ENCODE measurements around the gene CCR4. TPM values are rescaled to one million over a fixed set of nuclear protein-coding genes. Genes with fewer than 3 reads are reported as not detected.

Gene CCR4
- total RNA-seq, 1 experiment from 2014 or later: 0.22 TPM

DNA sequence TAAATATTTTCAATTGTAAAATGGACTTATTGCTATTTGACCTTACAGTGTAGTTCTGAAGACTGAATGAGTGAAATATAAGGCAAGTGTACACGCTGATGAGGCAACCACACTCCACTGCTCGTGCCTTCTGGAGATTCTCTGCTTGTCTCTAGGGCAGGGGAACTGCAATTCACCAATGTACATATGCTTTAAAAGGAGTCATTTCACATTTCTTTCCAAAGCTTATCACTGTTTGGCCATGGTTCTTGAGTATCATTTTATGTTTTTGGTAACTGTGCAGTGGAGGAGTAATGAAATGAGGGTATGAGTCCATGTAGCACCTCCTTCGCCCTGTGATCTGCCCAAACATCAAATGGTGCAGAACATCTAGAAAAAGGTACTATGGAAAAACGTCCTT is 43.7 kb downstream of the CCR4 start:
- H3K36me3 Mint-ChIP-seq: no peaks in the 10 kb centered on the region
- H3K9me3 Mint-ChIP-seq: no peaks in the 10 kb centered on the region
- no peak overlapping the region for H3K4me3 Mint-ChIP-seq
- ATAC-seq (no peak), DNase-seq (ENCODE audit: low spot score) (no peak)
- no peaks in the 10 kb centered on the region for H3K27me3 Mint-ChIP-seq (ENCODE audit: low read depth)
- POLR2A ChIA-PET: no interaction called here
- TF ChIP-seq, protein P1, sequence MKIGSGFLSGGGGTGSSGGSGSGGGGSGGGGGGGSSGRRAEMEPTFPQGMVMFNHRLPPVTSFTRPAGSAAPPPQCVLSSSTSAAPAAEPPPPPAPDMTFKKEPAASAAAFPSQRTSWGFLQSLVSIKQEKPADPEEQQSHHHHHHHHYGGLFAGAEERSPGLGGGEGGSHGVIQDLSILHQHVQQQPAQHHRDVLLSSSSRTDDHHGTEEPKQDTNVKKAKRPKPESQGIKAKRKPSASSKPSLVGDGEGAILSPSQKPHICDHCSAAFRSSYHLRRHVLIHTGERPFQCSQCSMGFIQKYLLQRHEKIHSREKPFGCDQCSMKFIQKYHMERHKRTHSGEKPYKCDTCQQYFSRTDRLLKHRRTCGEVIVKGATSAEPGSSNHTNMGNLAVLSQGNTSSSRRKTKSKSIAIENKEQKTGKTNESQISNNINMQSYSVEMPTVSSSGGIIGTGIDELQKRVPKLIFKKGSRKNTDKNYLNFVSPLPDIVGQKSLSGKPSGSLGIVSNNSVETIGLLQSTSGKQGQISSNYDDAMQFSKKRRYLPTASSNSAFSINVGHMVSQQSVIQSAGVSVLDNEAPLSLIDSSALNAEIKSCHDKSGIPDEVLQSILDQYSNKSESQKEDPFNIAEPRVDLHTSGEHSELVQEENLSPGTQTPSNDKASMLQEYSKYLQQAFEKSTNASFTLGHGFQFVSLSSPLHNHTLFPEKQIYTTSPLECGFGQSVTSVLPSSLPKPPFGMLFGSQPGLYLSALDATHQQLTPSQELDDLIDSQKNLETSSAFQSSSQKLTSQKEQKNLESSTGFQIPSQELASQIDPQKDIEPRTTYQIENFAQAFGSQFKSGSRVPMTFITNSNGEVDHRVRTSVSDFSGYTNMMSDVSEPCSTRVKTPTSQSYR (CRISPR knock-in tag; IDR thresholded peaks at IDR 0.05): no peak
- TF ChIP-seq, protein P2, sequence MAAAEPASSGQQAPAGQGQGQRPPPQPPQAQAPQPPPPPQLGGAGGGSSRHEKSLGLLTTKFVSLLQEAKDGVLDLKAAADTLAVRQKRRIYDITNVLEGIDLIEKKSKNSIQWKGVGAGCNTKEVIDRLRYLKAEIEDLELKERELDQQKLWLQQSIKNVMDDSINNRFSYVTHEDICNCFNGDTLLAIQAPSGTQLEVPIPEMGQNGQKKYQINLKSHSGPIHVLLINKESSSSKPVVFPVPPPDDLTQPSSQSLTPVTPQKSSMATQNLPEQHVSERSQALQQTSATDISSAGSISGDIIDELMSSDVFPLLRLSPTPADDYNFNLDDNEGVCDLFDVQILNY (CRISPR knock-in tag; IDR thresholded peaks at IDR 0.05): no peak
- TF ChIP-seq ZNF671 (CRISPR knock-in tag; IDR thresholded peaks at IDR 0.05) (no peak), TEAD1 (CRISPR knock-in tag; IDR thresholded peaks at IDR 0.05) (no peak), ZNF317 (CRISPR knock-in tag; IDR thresholded peaks at IDR 0.05; ENCODE audit: borderline replicate concordance, low read depth) (no peak), RELA (CRISPR knock-in tag; IDR thresholded peaks at IDR 0.05; ENCODE audit: borderline replicate concordance) (no peak), MYBL2 (CRISPR knock-in tag; IDR thresholded peaks at IDR 0.05) (no peak), TP53 (CRISPR knock-in tag; IDR thresholded peaks at IDR 0.05) (no peak), ZNF121 (CRISPR knock-in tag; IDR thresholded peaks at IDR 0.05) (no peak), IRF2 (CRISPR knock-in tag; IDR thresholded peaks at IDR 0.05; ENCODE audit: borderline replicate concordance, low read depth) (no peak), JUN (CRISPR knock-in tag; IDR thresholded peaks at IDR 0.05) (no peak), SOX15 (CRISPR knock-in tag; IDR thresholded peaks at IDR 0.05) (no peak)
- TF ChIP-seq, protein P3, sequence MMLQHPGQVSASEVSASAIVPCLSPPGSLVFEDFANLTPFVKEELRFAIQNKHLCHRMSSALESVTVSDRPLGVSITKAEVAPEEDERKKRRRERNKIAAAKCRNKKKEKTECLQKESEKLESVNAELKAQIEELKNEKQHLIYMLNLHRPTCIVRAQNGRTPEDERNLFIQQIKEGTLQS (CRISPR knock-in tag; conservative IDR thresholded peaks at IDR 0.05): no peak
- TF ChIP-seq, protein P4, sequence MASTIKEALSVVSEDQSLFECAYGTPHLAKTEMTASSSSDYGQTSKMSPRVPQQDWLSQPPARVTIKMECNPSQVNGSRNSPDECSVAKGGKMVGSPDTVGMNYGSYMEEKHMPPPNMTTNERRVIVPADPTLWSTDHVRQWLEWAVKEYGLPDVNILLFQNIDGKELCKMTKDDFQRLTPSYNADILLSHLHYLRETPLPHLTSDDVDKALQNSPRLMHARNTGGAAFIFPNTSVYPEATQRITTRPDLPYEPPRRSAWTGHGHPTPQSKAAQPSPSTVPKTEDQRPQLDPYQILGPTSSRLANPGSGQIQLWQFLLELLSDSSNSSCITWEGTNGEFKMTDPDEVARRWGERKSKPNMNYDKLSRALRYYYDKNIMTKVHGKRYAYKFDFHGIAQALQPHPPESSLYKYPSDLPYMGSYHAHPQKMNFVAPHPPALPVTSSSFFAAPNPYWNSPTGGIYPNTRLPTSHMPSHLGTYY (CRISPR knock-in tag; IDR thresholded peaks at IDR 0.05): no peak
- H3K4me1 Mint-ChIP-seq: peaks cover 6% of the 10 kb centered on the region
- H3K27ac Mint-ChIP-seq: peak overlapping the region; percentile 19; the same call in 1 of the 2 replicates
- CTCF ChIA-PET: no interaction called here

DNA sequence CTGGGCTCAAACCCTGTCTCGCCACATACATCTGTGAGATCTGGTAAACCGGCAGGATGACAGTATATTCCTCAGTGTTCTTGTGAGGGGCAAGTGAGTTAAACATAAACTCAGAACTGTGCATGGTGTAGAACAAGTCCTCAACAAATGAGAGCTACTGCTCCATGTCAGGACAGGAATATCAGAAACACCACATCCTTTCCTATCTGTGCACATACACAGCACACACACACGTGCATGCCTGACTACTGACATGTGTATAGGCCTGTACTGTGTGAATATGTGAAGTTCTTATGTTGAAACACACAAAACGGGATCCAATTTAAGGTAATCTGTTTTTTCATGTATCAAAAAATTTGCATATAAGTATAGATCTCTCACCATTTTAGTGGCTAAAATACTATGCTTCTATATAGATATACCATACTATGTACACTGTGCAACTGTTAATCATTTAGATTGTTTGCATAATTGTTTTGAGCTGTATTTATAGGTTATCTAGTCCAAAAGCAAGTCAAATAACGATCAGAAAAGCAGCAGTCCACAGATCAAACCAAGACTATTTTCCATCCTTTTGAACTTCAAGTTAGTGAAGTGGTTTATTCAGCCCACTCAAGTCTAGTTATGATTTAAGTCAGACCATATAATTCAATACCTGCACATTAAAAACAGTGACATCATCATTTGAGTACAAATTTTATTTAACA is 44.8 kb downstream of the CCR4 start:
- DNase-seq (ENCODE audit: low spot score): no peak
- Mint-ChIP-seq H3K36me3 (no peaks in the 10 kb centered on the region), H3K9me3 (no peaks in the 10 kb centered on the region), H3K27me3 (ENCODE audit: low read depth) (no peaks in the 10 kb centered on the region), H3K27ac (no peak overlapping the region), H3K4me3 (no peak overlapping the region), H3K4me1 (peaks cover 6% of the 10 kb centered on the region)
- ChIA-PET POLR2A (no interaction called here), CTCF (no interaction called here)
- no peak for ATAC-seq
- no peak for TF ChIP-seq ELF4 (CRISPR knock-in tag; IDR thresholded peaks at IDR 0.05; ENCODE audit: low read depth)

DNA sequence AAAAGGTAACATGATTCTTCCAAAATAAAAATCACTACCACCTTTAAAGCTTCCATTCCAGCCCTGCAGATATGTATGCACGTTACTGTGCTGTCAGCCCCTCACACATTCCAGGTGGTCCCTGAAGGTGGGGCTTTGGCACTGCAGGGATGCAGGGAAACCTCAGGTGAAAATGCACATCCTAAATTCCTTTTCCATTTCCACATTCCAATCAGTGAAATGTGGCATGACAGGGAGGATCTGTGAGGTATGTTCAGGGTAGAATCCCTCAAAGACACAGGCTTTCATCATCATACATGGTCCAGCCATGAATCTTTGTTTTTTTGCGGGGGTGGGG is 45.3 kb downstream of the CCR4 start:
- Mint-ChIP-seq H3K36me3 (no peaks in the 10 kb centered on the region), H3K9me3 (no peaks in the 10 kb centered on the region), H3K4me1 (peaks cover 6% of the 10 kb centered on the region), H3K4me3 (no peak overlapping the region), H3K27ac (0 out of 2 replicates have a peak overlapping the region, but pooled peaks have one; percentile 27), H3K27me3 (ENCODE audit: low read depth) (no peaks in the 10 kb centered on the region)
- ChIA-PET POLR2A (no interaction called here), CTCF (no interaction called here)
- ATAC-seq: no peak
- TF ChIP-seq, protein P5, sequence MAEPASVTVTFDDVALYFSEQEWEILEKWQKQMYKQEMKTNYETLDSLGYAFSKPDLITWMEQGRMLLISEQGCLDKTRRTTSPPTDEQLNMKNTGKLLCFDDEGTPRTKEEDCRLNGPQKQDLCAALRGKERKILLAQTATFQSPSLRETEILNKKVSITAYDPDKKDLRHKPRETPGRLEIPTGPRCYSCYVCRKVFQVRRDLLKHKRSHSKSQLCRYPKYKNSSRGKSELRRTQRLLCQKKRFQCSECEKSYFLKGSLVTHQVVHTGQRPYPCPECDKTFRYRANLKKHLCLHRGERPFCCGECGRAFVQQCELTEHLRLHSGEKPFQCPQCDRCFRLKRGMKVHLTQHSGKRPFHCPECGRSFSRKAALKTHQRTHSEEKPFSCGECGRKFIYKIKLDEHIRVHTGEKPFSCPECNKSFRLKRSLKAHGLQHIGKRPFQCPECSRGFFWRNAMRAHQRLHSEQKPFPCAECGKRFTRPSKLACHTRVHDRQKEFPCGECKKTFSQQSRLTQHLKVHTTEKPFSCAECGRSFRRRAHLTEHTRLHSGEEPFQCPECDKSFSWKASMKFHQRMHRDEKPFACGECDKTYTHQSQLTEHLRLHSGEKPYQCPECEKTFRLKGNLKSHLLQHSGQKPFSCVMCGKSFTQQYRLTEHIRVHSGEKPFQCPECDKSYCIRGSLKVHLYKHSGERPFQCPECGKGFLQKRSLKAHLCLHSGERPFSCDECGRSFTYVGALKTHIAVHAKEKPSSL (CRISPR knock-in tag; conservative IDR thresholded peaks at IDR 0.05): no peak
- TF ChIP-seq FOXP1 (CRISPR knock-in tag; IDR thresholded peaks at IDR 0.05; ENCODE audit: borderline replicate concordance) (no peak), NFATC4 (CRISPR knock-in tag; IDR thresholded peaks at IDR 0.05) (no peak), GRHL2 (CRISPR knock-in tag; IDR thresholded peaks at IDR 0.05; ENCODE audit: insufficient replicate concordance, severe bottlenecking) (no peak), SP1 (CRISPR knock-in tag; conservative IDR thresholded peaks at IDR 0.05) (no peak), ESRRA (CRISPR knock-in tag; IDR thresholded peaks at IDR 0.05; ENCODE audit: borderline replicate concordance) (no peak), ATF1 (CRISPR knock-in tag; IDR thresholded peaks at IDR 0.05) (no peak)
- TF ChIP-seq, protein P3 (CRISPR knock-in tag; conservative IDR thresholded peaks at IDR 0.05): no peak
- TF ChIP-seq, protein P6, sequence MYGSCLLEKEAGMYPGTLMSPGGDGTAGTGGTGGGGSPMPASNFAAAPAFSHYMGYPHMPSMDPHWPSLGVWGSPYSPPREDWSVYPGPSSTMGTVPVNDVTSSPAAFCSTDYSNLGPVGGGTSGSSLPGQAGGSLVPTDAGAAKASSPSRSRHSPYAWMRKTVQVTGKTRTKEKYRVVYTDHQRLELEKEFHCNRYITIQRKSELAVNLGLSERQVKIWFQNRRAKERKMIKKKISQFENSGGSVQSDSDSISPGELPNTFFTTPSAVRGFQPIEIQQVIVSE (CRISPR knock-in tag; IDR thresholded peaks at IDR 0.05; ENCODE audit: borderline replicate concordance): no peak
- DNase-seq (ENCODE audit: low spot score): peak; percentile 20
